Measurements from ENCODE around the gene SLC1A3. TPM values are rescaled to one million over a fixed set of nuclear protein-coding genes. Genes with fewer than 3 reads are reported as not detected.

The SLC1A3 gene
- total RNA-seq, 1 donor from 2014 or later: 4.0 TPM

DNA sequence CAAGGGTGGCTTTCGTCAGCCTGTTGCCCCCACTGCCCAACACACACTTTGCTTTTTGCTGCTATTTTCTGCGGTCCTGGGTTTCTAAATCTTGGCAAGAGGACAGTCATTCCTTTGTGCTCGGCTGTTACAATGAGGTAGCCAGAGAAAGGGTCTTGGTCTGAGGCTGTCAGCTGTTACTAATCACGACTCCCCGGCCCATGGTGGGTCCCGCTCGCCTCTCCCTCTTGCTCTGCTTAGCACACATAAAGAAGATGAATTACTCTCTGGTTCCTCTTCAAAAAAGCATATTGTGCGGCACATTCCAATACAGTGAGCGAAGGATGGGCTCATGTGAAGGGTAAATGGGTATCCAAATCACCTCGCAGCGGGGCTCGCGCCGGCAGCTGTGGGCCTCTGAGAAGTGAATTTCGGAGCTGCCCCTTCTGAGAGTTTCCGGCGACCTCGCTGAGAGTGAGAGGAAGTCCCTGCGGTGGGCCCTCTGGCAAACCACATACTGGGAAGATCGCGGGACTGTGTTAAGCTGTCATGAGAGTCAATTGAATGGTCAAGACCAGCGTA lies 56.0 kb downstream of the SLC1A3 start:
- Mint-ChIP-seq H3K27ac (ENCODE audit: unreplicated experiment) (no peak overlapping the region), H3K4me3 (ENCODE audit: unreplicated experiment) (no peak overlapping the region), H3K9me3 (ENCODE audit: unreplicated experiment) (no peaks in the 10 kb centered on the region), H3K27me3 (ENCODE audit: unreplicated experiment) (peaks cover 3% of the 10 kb centered on the region), H3K4me1 (ENCODE audit: unreplicated experiment) (peaks cover 17% of the 10 kb centered on the region), H3K36me3 (ENCODE audit: low read depth, unreplicated experiment) (no peaks in the 10 kb centered on the region)
- DNase-seq (ENCODE audit: low spot score): no peak
- TF ChIP-seq, protein P1, sequence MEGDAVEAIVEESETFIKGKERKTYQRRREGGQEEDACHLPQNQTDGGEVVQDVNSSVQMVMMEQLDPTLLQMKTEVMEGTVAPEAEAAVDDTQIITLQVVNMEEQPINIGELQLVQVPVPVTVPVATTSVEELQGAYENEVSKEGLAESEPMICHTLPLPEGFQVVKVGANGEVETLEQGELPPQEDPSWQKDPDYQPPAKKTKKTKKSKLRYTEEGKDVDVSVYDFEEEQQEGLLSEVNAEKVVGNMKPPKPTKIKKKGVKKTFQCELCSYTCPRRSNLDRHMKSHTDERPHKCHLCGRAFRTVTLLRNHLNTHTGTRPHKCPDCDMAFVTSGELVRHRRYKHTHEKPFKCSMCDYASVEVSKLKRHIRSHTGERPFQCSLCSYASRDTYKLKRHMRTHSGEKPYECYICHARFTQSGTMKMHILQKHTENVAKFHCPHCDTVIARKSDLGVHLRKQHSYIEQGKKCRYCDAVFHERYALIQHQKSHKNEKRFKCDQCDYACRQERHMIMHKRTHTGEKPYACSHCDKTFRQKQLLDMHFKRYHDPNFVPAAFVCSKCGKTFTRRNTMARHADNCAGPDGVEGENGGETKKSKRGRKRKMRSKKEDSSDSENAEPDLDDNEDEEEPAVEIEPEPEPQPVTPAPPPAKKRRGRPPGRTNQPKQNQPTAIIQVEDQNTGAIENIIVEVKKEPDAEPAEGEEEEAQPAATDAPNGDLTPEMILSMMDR (IDR thresholded peaks at IDR 0.05; ENCODE audit: unreplicated experiment): no peak

GRCh38 chr5:36664766-36665165 lies 58.4 kb downstream of the SLC1A3 start:
- no peaks in the 10 kb centered on the region for H3K9me3 Mint-ChIP-seq (ENCODE audit: unreplicated experiment)
- no peak overlapping the region for H3K4me3 Mint-ChIP-seq (ENCODE audit: unreplicated experiment)
- H3K27me3 Mint-ChIP-seq (ENCODE audit: unreplicated experiment): peaks cover 2% of the 10 kb centered on the region
- TF ChIP-seq, protein P1 (IDR thresholded peaks at IDR 0.05; ENCODE audit: unreplicated experiment): no peak
- peaks cover 16% of the 10 kb centered on the region for H3K4me1 Mint-ChIP-seq (ENCODE audit: unreplicated experiment)
- DNase-seq (ENCODE audit: low spot score): no peak
- H3K27ac Mint-ChIP-seq (ENCODE audit: unreplicated experiment): no peak overlapping the region
- no peaks in the 10 kb centered on the region for H3K36me3 Mint-ChIP-seq (ENCODE audit: low read depth, unreplicated experiment)

GRCh38 chr5:36665628-36666027 lies 59.2 kb downstream of the SLC1A3 start:
- H3K27ac Mint-ChIP-seq (ENCODE audit: unreplicated experiment): no peak overlapping the region
- H3K27me3 Mint-ChIP-seq (ENCODE audit: unreplicated experiment): peaks cover 2% of the 10 kb centered on the region
- no peak overlapping the region for H3K4me3 Mint-ChIP-seq (ENCODE audit: unreplicated experiment)

GRCh38 chr5:36666274-36666673 lies 59.9 kb downstream of the SLC1A3 start:
- no peak overlapping the region for H3K27ac Mint-ChIP-seq (ENCODE audit: unreplicated experiment)
- no peaks in the 10 kb centered on the region for H3K36me3 Mint-ChIP-seq (ENCODE audit: low read depth, unreplicated experiment)
- peaks cover 2% of the 10 kb centered on the region for H3K27me3 Mint-ChIP-seq (ENCODE audit: unreplicated experiment)
- DNase-seq (ENCODE audit: low spot score): no peak
- TF ChIP-seq, protein P1 (IDR thresholded peaks at IDR 0.05; ENCODE audit: unreplicated experiment): no peak
- no peaks in the 10 kb centered on the region for H3K9me3 Mint-ChIP-seq (ENCODE audit: unreplicated experiment)
- H3K4me1 Mint-ChIP-seq (ENCODE audit: unreplicated experiment): peaks cover 25% of the 10 kb centered on the region
- H3K4me3 Mint-ChIP-seq (ENCODE audit: unreplicated experiment): no peak overlapping the region

More at GRCh38 chr5:36665628-36666027, 59.2 kb downstream of the SLC1A3 start:
- no peaks in the 10 kb centered on the region for H3K36me3 Mint-ChIP-seq (ENCODE audit: low read depth, unreplicated experiment)
- no peak for DNase-seq (ENCODE audit: low spot score)
- no peaks in the 10 kb centered on the region for H3K9me3 Mint-ChIP-seq (ENCODE audit: unreplicated experiment)
- peaks cover 18% of the 10 kb centered on the region for H3K4me1 Mint-ChIP-seq (ENCODE audit: unreplicated experiment)
- TF ChIP-seq, protein P1 (IDR thresholded peaks at IDR 0.05; ENCODE audit: unreplicated experiment): no peak

DNA sequence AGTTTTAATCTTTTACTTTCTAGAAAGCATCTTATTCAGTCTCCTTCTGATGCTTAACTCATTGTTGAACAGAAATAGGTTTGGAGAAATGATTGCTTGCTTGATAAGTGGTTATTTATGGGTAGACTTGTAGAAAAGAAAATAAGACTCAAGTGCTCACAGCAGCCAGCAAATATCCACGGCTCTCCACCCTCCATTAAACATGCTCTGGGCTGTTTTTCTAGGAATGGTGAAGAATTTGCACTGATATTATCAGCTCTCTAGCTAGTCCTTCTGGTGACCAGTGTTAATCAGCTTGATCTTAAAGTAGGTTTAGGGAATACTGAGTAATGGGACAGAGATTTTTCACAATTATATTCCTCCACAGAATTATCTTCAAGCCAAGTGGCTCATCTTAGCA lies 60.6 kb downstream of the SLC1A3 start:
- H3K36me3 Mint-ChIP-seq (ENCODE audit: low read depth, unreplicated experiment): no peaks in the 10 kb centered on the region
- H3K27me3 Mint-ChIP-seq (ENCODE audit: unreplicated experiment): peaks cover 2% of the 10 kb centered on the region
- TF ChIP-seq, protein P1 (IDR thresholded peaks at IDR 0.05; ENCODE audit: unreplicated experiment): no peak
- H3K4me1 Mint-ChIP-seq (ENCODE audit: unreplicated experiment): peaks cover 25% of the 10 kb centered on the region
- no peak for DNase-seq (ENCODE audit: low spot score)
- H3K9me3 Mint-ChIP-seq (ENCODE audit: unreplicated experiment): no peaks in the 10 kb centered on the region
- H3K4me3 Mint-ChIP-seq (ENCODE audit: unreplicated experiment): no peak overlapping the region
- no peak overlapping the region for H3K27ac Mint-ChIP-seq (ENCODE audit: unreplicated experiment)
